Measurements from ENCODE around the gene NF1. TPM values are rescaled to one million over a fixed set of nuclear protein-coding genes. Genes with fewer than 3 reads are reported as not detected.
"Not testable (repeated sequence)": the region's sequence is repeated elsewhere in the genome, so short reads cannot be mapped to it uniquely, and the experiment has no call there.

The NF1 gene
- total RNA-seq, 2 experiments from 2014 or later, result 22.1 to 28.6 TPM

DNA sequence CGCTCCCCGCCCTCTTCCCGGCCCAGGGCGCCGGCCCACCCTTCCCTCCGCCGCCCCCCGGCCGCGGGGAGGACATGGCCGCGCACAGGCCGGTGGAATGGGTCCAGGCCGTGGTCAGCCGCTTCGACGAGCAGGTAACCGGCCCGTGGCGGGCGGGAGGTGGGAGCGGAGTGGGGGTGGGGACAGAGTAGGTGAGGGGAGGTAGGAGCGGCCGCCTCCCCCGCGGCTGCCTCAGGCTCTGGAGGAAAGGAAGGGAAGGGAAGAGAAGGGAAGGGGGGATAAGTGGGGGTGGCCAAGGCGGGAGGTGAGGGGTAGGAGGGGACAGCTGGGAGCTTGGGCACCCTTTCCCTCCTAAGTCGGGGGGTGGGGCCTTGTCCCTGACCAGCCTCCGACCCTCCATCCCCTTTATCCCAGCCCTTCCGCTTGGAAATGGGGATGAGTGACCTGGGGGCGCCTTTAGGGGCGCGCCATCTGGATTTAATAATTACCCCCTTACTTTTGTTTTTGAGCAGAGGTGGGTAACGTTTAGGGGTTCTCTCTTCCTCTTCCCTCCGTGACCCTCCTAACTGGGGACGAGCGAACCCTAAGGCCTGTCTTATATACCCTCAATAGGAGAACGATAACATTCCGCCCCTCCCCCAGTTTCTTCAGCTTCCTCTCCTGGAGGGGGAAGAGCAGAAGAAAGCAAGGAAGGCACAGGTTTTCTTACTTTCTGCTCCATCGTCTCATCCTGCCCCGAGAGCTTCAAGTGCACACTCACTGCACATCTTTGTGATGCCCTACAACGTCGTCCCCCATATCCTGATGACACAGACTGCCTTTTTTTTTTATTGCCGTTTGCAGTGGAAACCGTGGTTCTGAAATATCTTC, 694 bp downstream of the NF1 start:
- Mint-ChIP-seq H3K4me3 (peak overlapping the region; percentile 85), H3K36me3 (no peaks in the 10 kb centered on the region), H3K4me1 (peaks cover 15% of the 10 kb centered on the region), H3K27ac (peak overlapping the region; percentile 78), H3K9me3 (ENCODE audit: low read depth) (no peaks in the 10 kb centered on the region), H3K27me3 (no peaks in the 10 kb centered on the region)
- CTCF ChIA-PET, result interaction anchor here (0.9 to 1.4 kb wide), 2 partner anchors 63 to 83 kb away, joined by 3 to 4 read pairs; no protein-coding TSS in a partner anchor
- DNase-seq, result peak; percentile 50
- peak; percentile 35 for ATAC-seq

DNA sequence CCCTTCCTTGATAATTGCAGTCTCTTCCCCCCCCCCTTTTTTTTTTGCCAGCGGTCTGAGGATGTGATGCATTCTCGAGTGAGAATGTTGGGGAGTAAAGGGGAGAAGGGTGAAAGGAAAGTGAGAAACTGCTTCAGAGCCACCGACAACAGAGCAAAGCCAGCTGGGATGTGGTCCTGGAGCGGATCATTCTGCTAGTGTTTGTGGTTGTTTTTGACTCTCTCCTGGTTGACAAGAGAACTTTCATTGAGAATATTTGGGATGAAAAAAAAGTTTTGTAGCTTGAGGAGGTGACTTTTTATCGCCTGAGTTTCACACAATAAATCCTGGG, 1.3 kb downstream of the NF1 start:
- CTCF ChIA-PET, result interaction anchor here (0.9 kb wide), 1 partner anchor 62 kb away, joined by 3 read pairs; no protein-coding TSS in a partner anchor
- ATAC-seq (no peak), DNase-seq (no peak)
- no peaks in the 10 kb centered on the region for H3K9me3 Mint-ChIP-seq (ENCODE audit: low read depth)
- peaks cover 15% of the 10 kb centered on the region for H3K4me1 Mint-ChIP-seq
- H3K27ac Mint-ChIP-seq, result peak overlapping the region; percentile 78
- H3K36me3 Mint-ChIP-seq, result no peaks in the 10 kb centered on the region
- no peaks in the 10 kb centered on the region for H3K27me3 Mint-ChIP-seq
- H3K4me3 Mint-ChIP-seq, result peak overlapping the region; percentile 85

DNA sequence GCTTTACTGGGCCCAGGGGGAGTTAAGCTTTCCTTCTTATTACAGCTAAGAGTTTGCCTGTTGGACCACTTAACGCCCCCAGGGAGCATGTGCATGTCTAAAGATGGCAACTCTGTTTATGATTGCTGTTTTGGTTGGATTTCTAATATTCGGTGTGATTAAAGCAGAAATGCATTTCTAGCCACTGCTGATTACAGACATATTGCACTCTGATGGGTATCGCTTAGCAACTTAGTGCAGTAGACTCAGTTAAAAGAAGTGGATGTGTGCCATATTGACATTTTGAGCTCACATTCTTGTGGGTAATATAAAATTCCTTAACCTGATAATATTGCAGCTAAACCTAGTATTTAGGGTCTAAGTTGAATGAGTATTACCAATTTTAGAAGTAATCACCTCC, 4.2 kb downstream of the NF1 start:
- DNase-seq (no peak), ATAC-seq (no peak)
- Mint-ChIP-seq H3K27ac (no peak overlapping the region), H3K9me3 (ENCODE audit: low read depth) (no peaks in the 10 kb centered on the region), H3K4me1 (peaks cover 11% of the 10 kb centered on the region), H3K4me3 (no peak overlapping the region), H3K36me3 (no peaks in the 10 kb centered on the region), H3K27me3 (no peaks in the 10 kb centered on the region)
- CTCF ChIA-PET, result interaction anchor here (0.7 kb wide), 1 partner anchor 424 kb away, joined by 3 read pairs; no protein-coding TSS in a partner anchor

DNA sequence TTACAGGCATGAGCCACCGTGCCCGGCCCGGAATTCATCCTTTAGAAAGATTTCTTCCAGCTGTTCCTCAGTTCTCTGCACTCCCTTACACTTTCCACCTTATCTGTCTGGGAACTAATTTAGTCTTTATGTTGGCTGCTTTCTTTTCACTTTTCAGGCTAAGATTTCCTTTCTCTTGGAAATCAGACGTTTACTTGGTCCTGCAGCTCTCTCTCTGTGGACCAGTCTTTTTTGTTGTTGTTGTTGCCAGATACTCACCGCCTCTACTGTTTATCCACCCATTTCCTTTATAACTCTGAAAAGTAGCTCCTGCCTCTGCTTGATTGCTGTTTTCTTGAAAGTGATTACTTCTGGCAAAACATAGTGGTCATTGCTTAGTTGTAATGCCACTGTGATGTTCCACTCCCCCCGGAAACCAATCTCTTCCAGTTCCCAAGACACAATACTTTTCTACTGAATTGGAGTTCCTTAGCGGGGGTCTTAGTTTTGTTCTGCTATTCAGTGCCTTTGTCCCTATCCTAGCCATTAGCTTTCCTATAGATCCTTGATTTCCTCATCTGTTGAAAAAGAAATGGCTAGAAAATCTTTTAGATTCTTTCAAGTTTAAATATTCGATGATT, 6.2 kb downstream of the NF1 start:
- Mint-ChIP-seq H3K4me3 (no peak overlapping the region), H3K9me3 (ENCODE audit: low read depth) (no peaks in the 10 kb centered on the region), H3K27me3 (no peaks in the 10 kb centered on the region), H3K4me1 (peaks cover 7% of the 10 kb centered on the region), H3K27ac (no peak overlapping the region), H3K36me3 (no peaks in the 10 kb centered on the region)
- DNase-seq (no peak), ATAC-seq (no peak)
- CTCF ChIA-PET, result no interaction called here

DNA sequence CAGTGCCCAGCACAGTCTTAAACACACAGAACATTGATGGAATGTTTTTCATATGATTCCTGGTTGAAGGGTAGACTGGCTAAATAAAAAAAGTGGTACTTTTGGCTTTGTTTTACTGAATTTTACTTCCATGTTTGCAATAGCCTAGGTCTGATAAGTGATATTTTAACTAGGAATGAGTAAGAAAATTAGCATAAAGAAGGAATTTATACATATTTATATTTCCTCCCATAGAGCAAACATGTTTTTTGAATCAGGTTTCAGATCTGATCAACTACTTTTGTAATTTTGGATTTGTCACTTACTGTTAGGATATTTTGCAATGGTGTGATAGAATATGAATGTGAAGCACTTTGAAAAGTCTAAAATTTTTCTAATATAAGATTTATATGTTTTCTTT, 7.2 kb downstream of the NF1 start:
- no peak for ATAC-seq
- Mint-ChIP-seq H3K27ac (no peak overlapping the region), H3K4me1 (no peaks in the 10 kb centered on the region), H3K27me3 (no peaks in the 10 kb centered on the region), H3K9me3 (ENCODE audit: low read depth) (no peaks in the 10 kb centered on the region), H3K36me3 (no peaks in the 10 kb centered on the region), H3K4me3 (no peak overlapping the region)
- CTCF ChIA-PET, result interaction anchor here (1.2 kb wide), 1 partner anchor 40 kb away, joined by 3 read pairs; no protein-coding TSS in a partner anchor
- DNase-seq, result no peak

DNA sequence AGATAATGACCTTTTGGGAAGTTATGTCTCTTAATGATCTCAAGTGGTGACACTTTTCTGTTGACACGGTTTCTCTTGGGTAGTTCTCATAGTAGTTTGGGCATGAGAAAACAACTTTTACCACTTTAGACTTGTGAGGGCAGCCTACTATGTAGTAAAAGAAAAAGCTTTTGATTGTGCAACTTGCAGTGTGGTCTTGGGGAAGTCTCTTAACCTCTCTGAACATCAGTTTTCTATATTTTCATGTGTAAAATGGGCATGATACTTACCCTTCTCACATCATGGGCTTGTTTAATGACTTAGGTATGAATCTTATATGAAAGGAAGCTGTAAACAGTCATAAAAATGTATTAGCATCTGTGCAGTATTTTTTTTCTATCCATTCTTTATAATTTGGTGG, 11.2 kb downstream of the NF1 start:
- Mint-ChIP-seq H3K4me3 (no peak overlapping the region), H3K4me1 (peaks cover 7% of the 10 kb centered on the region), H3K27ac (no peak overlapping the region), H3K36me3 (peaks cover 2% of the 10 kb centered on the region), H3K9me3 (ENCODE audit: low read depth) (no peaks in the 10 kb centered on the region), H3K27me3 (no peaks in the 10 kb centered on the region)
- CTCF ChIA-PET, result no interaction called here
- no peak for ATAC-seq
- no peak for DNase-seq

DNA sequence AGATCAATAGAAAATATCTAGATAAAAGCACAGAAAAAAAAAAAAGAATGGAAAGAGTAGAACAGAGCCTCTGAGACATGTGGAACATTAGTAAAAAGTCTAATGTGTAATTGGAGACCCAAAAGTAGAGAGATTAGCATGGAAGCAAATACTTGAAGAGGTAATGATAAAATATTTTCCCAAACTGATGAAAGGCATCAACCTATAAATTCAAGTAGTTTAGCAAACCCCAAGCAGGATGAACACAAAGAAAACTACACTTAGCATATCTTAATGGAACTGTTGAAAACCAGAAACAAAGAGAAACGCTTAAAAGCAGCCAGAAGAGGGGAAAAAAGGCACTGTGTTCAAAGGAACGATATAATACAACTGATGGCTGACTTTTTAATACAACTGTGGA, 16.4 kb downstream of the NF1 start:
- H3K9me3 Mint-ChIP-seq (ENCODE audit: low read depth), result no peaks in the 10 kb centered on the region
- H3K36me3 Mint-ChIP-seq, result peaks cover 2% of the 10 kb centered on the region
- no peak overlapping the region for H3K27ac Mint-ChIP-seq
- H3K4me3 Mint-ChIP-seq, result no peak overlapping the region
- no peak for ATAC-seq
- peaks cover 16% of the 10 kb centered on the region for H3K4me1 Mint-ChIP-seq
- CTCF ChIA-PET, result interaction anchor here (1.4 kb wide), 1 partner anchor 17 kb away, joined by 3 read pairs; the partner anchor contains the start of gene NF1
- no peaks in the 10 kb centered on the region for H3K27me3 Mint-ChIP-seq
- DNase-seq, result no peak

DNA sequence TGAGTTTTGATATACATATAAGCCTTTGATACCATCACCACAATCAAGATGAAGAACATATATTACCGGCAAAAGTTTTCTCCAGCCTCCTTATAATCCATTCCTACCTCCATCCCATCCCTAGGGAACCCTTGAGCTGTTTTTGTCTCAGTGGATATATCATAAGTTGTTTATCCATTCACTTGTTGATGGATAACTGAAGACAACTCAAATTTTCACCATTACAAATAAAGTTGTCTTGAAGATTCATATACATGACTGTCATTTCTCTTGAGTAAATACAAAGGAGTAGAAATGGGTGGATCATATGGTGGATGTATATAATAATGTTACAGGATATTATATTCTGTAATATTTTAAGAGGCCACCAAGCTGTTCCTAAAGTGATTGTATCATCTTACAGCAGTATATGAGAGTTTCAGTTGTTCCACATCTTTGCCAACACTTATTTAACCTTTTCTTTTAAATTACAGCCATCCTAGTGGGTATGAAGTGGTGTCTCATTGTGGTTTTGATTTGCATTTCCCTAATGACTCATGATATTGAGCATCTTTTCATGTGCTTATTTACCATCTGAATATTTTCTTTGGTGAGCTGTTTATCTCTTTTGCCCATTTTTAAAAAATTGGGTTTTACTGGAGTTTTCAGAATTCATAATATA, 17.4 kb downstream of the NF1 start:
- no peaks in the 10 kb centered on the region for H3K27me3 Mint-ChIP-seq
- H3K4me3 Mint-ChIP-seq, result no peak overlapping the region
- ATAC-seq, result no peak
- no peak for DNase-seq
- CTCF ChIA-PET, result interaction anchor here (1.3 to 1.4 kb wide), 2 partner anchors 12 to 18 kb away, joined by 3 read pairs; partner anchors contain the start of gene NF1
- peaks cover 16% of the 10 kb centered on the region for H3K4me1 Mint-ChIP-seq
- no peaks in the 10 kb centered on the region for H3K9me3 Mint-ChIP-seq (ENCODE audit: low read depth)
- H3K36me3 Mint-ChIP-seq, result peaks cover 2% of the 10 kb centered on the region
- no peak overlapping the region for H3K27ac Mint-ChIP-seq

DNA sequence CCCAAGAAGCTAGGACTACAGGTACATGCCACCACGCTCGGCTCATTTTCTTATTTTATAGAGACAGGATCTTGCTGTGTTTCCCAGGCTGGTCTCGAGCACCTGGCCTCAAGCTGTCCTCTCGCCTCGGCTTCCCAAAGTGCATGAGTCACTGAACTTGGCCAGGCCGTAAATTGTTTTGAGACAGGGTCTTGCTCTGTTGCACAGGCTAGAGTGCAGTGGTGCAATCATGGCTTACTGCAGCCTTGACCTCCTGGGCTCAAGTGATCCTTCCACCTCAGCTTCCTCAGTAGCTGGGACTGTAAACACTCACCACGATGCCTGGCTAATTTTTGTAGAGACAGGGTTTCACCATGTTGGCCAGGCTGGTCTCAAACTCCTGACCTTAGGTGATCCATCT, 18.6 kb downstream of the NF1 start:
- H3K9me3 Mint-ChIP-seq (ENCODE audit: low read depth); DNase-seq; H3K27ac Mint-ChIP-seq; H3K27me3 Mint-ChIP-seq; H3K36me3 Mint-ChIP-seq; ATAC-seq; H3K4me3 Mint-ChIP-seq: not testable (repeated sequence)
- peaks cover 16% of the 10 kb centered on the region for H3K4me1 Mint-ChIP-seq
- CTCF ChIA-PET, result interaction anchor here (1.3 kb wide), 1 partner anchor 11 kb away, joined by 3 read pairs; no protein-coding TSS in a partner anchor

DNA sequence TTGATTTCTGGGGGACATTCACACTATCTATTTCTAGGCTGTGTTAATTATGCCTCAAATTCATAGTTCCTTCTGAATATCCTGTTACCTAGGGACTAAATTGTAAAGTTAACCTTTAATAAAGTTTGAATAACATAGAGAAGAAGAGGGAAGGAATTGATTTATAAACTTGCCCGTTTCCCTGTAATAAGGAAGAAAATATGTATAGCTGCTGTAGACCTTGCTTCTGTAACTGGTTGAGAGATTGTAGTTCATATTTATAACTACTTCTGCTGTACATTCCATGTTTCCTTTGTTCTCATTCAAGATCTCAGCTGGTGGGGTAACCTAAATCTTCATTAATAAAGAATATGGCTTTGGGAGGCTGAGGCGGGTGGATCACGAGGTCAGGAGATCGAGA, 19.2 kb downstream of the NF1 start:
- CTCF ChIA-PET, result no interaction called here
- H3K4me3 Mint-ChIP-seq, result no peak overlapping the region
- H3K27ac Mint-ChIP-seq, result no peak overlapping the region
- H3K9me3 Mint-ChIP-seq (ENCODE audit: low read depth), result no peaks in the 10 kb centered on the region
- ATAC-seq (no peak), DNase-seq (no peak)
- peaks cover 16% of the 10 kb centered on the region for H3K4me1 Mint-ChIP-seq
- peaks cover 3% of the 10 kb centered on the region for H3K36me3 Mint-ChIP-seq
- H3K27me3 Mint-ChIP-seq, result no peaks in the 10 kb centered on the region

DNA sequence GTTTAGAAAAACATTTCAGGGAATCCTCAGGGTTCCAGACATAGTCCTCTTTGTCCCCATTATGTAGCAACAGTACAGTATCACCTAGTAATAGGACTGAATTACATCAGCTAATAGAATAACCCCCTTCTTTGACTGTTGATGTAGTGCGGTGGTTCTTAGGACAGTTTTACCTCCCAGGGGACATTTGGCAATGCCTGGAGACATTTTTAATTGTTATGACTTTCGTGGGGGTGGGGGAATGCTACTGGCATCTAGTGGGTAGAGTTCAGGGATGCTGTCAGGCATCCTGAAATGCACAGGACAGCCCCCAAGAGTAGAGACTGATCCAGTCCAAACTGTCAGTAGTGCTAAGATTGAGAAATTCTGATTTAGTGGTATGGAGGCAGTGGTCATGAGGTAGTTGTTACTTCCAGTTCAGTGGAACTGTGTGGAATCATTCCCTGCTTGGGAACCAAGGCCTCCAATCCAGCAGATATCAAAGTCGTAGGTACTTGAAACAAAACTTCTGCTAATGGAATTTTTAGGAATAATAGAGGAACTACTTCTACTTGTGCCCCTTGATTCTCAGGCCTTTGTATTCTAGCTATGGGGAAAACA, 20.3 kb downstream of the NF1 start:
- DNase-seq, result no peak
- ATAC-seq, result no peak
- Mint-ChIP-seq H3K36me3 (peaks cover 1% of the 10 kb centered on the region), H3K4me3 (no peak overlapping the region), H3K27ac (no peak overlapping the region), H3K4me1 (peaks cover 12% of the 10 kb centered on the region), H3K9me3 (ENCODE audit: low read depth) (no peaks in the 10 kb centered on the region), H3K27me3 (no peaks in the 10 kb centered on the region)
- CTCF ChIA-PET, result no interaction called here

DNA sequence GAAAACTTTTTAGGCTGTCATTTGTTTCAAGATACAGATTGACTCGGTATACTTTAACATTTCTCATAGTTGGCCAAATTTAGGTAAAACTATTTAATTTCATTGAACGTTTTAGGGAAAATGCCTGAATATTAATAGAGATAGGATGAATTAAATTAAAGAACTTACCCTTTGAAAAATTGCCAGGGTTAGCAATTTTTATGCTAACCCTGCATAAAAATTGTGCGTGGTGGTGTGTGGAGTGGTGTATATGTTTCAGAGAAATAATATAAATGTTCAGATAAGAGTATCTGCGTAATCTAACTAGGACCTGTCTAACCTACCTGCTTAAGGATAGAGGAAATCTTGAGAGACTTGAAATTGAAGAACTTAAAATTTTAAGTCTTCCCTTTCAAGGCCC, 21.4 kb downstream of the NF1 start:
- ATAC-seq, result no peak
- CTCF ChIA-PET, result no interaction called here
- Mint-ChIP-seq H3K9me3 (ENCODE audit: low read depth) (no peaks in the 10 kb centered on the region), H3K27me3 (no peaks in the 10 kb centered on the region), H3K4me3 (no peak overlapping the region), H3K4me1 (peaks cover 9% of the 10 kb centered on the region), H3K27ac (no peak overlapping the region), H3K36me3 (peaks cover 1% of the 10 kb centered on the region)
- no peak for DNase-seq

DNA sequence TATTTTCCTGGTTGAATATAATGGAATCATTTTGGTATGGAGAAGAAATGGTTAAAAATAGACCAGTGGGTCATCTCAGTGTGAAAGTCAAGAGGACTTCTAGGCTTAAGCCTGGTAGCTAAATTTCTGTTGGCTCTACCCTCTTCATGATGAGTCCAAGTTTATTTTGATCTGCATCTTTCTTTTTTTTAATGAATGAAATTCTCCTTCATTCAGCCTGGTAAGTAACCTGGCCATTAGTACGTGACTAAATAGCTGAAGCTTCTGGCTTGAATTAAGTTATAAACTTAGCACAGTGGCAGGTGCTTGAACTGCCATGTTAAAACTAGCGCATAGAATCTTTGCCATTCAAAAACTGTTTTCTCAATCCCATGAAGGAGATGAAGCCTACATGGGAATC, 28.0 kb downstream of the NF1 start:
- H3K9me3 Mint-ChIP-seq (ENCODE audit: low read depth), result no peaks in the 10 kb centered on the region
- ATAC-seq, result no peak
- DNase-seq, result no peak
- peaks cover 2% of the 10 kb centered on the region for H3K36me3 Mint-ChIP-seq
- H3K27me3 Mint-ChIP-seq, result no peaks in the 10 kb centered on the region
- no peaks in the 10 kb centered on the region for H3K4me1 Mint-ChIP-seq
- H3K27ac Mint-ChIP-seq, result no peak overlapping the region
- CTCF ChIA-PET, result interaction anchor here (0.6 kb wide), 1 partner anchor 141 kb away, joined by 3 read pairs; no protein-coding TSS in a partner anchor
- H3K4me3 Mint-ChIP-seq, result no peak overlapping the region
